22Rv1 (cell line): ENCODE data around the gene PTCHD4.

Source experiments
- H3K27ac ChIP-seq: fragments of 450-650 bp; 2 replicates; pipeline ENCODE4 v1.5.1; 2017
- CTCF ChIP-seq: fragments of 450-650 bp; IDR thresholded peaks from 2 replicates; pipeline ENCODE4 v1.5.1; 2017; ENCODE audit warnings: mild to moderate bottlenecking
- ZFX ChIP-seq: fragments of 450-650 bp; IDR thresholded peaks from 2 replicates; pipeline ENCODE4 v1.6.1; 2017; ENCODE audit warnings: antibody characterized with exemption, borderline replicate concordance

Gene PTCHD4

GRCh38 chr6:48098923-48099322 is 12.1 kb downstream of the PTCHD4 start:
- TF ChIP-seq CTCF = no peak
- TF ChIP-seq ZFX = no peak

GRCh38 chr6:48092550-48093217 is 18.3 kb downstream of the PTCHD4 start:
- TF ChIP-seq CTCF (no peak), ZFX (no peak)
- H3K27ac ChIP-seq = no peak overlapping the region

More at GRCh38 chr6:48098923-48099322, 12.1 kb downstream of the PTCHD4 start:
- no peak overlapping the region for H3K27ac ChIP-seq

- TF ChIP-seq CTCF (no peak), ZFX (no peak)
- H3K27ac ChIP-seq = no peak overlapping the region
Measured at GRCh38 chr6:48090546-48090945, 20.5 kb downstream of the PTCHD4 start.

GRCh38 chr6:48087448-48087847 is 23.5 kb downstream of the PTCHD4 start:
- no peak overlapping the region for H3K27ac ChIP-seq
- TF ChIP-seq ZFX (no peak), CTCF (peak; percentile 66)

- TF ChIP-seq ZFX (no peak), CTCF (peak; percentile 24; the same call in 1 of the 2 replicates)
- H3K27ac ChIP-seq = no peak overlapping the region
Measured at GRCh38 chr6:48086187-48086586, 24.8 kb downstream of the PTCHD4 start.

GRCh38 chr6:48085131-48085741 is 25.8 kb downstream of the PTCHD4 start:
- TF ChIP-seq CTCF = no peak
- no peak for TF ChIP-seq ZFX
- no peak overlapping the region for H3K27ac ChIP-seq

GRCh38 chr6:48084201-48084600 is 26.8 kb downstream of the PTCHD4 start:
- no peak overlapping the region for H3K27ac ChIP-seq
- TF ChIP-seq ZFX = no peak
- TF ChIP-seq CTCF = no peak
